K562 (cell line): ENCODE measurements around the gene SFI1. TPM values are rescaled to one million over a fixed set of nuclear protein-coding genes. Genes with fewer than 3 reads are reported as not detected.
A peak's percentile ranks its signal among the peaks of the same experiment; 100 is the strongest.

Source experiments
- ATAC-seq: fragments of 200-7000 bp; cut with Tn5 transposase; 3 replicates; pipeline ENCODE4 v1.9.1; 2020; ENCODE audit warnings: moderate library complexity
- BruUV-seq: library from RNA; stranded (reverse); fragments of 400-500 nt; replicated peaks from 2 replicates; lab custom pipeline; 2021; lab: Mats Ljungman, UMichigan
- CTCF ChIA-PET: fragments of 300-600 bp; formaldehyde crosslinking; extraction: SDS; loops from one replicate; lab custom pipeline; 2021; ENCODE audit warnings: low intra/inter-chr PET ratio; lab: Yijun Ruan, JAX
- POLR2A ChIA-PET: fragments of 300-600, 350-650 bp; sonication (Branson Sonifier 250); formaldehyde crosslinking; extraction: SDS; loops from one replicate; lab custom pipeline; 2021; ENCODE audit warnings: antibody characterized with exemption, inconsistent platforms; lab: Yijun Ruan, JAX
- DNase-seq, 4 experiments: peaks; one replicate each; pipeline versions ENCODE4 v3.0.0 to v3.0.0-alpha.2; 2011 to 2018; ENCODE audit warnings: low spot score in 3 of 4, mixed read lengths in 3 of 4; ENCODE audit errors: extremely low read depth in 1 of 4
- FAIRE-seq: peaks from 2 replicates; lab custom pipeline; 2011; peaks lifted over from hg19 to GRCh38; lab: Jason Lieb, UNC
- H2AFZ ChIP-seq: 2 replicates; pipeline ENCODE4 v1.6.0; 2011; ENCODE audit warnings: low read depth, low read length, control low read depth, inconsistent platforms
- H3K27ac ChIP-seq: fragments of 200-600 bp; 3 replicates; pipeline ENCODE4 v1.8.0; 2011; ENCODE audit warnings: low read depth, mild to moderate bottlenecking, control low read depth, inconsistent platforms, low read length, moderate library complexity, mixed read lengths; ENCODE audit errors: extremely low read depth
- H3K27me3 ChIP-seq, 2 experiments: fragments of 300-600 bp in 1 of 2; 2 replicates in 1 of 2; 3 replicates in 1 of 2; pipeline versions ENCODE4 v1.6.0 to v1.8.0; 2011; ENCODE audit warnings: inconsistent platforms in 2 of 2, low read length in 2 of 2, mild to moderate bottlenecking in 1 of 2, mixed read lengths in 1 of 2, moderate library complexity in 1 of 2; ENCODE audit not compliant: control insufficient read depth in 2 of 2, insufficient read depth in 2 of 2
- H3K36me3 ChIP-seq: fragments of 300-600 bp; 3 replicates; pipeline ENCODE4 v1.8.0; 2011; ENCODE audit warnings: mild to moderate bottlenecking, low read length, inconsistent platforms; ENCODE audit not compliant: control insufficient read depth, insufficient read depth
- H3K4me1 ChIP-seq, 2 experiments: fragments of 200-600 bp in 1 of 2; replicated peaks in 1 of 2; 2 replicates in 1 of 2; 3 replicates in 1 of 2; pipeline versions ENCODE4 v1.5.1 to v1.8.0; 2011; ENCODE audit warnings: inconsistent platforms in 2 of 2, low read length in 2 of 2, mild to moderate bottlenecking in 1 of 2, mixed read lengths in 1 of 2, moderate library complexity in 1 of 2; ENCODE audit not compliant: control insufficient read depth in 2 of 2, insufficient read depth in 2 of 2
- H3K4me2 ChIP-seq: 2 replicates; pipeline ENCODE4 v1.6.1; 2011; ENCODE audit warnings: low read length, control low read depth, inconsistent platforms, mixed read lengths; ENCODE audit not compliant: insufficient read depth
- H3K4me3 ChIP-seq: fragments of 200-600 bp; sonication (generic), shearing (Covaris generic); 2 replicates; pipeline ENCODE4 v1.5.1; 2016; ENCODE audit warnings: control low read depth, inconsistent platforms
- H3K79me2 ChIP-seq: fragments of 200-600 bp; 3 replicates; pipeline ENCODE4 v1.8.0; 2011; ENCODE audit warnings: low read length, inconsistent platforms; ENCODE audit not compliant: control insufficient read depth, insufficient read depth
- H3K9ac ChIP-seq, 2 experiments: 2 replicates each; pipeline versions ENCODE4 v1.6.0 to v1.6.1; 2011; ENCODE audit warnings: low read depth in 2 of 2, low read length in 2 of 2, control low read depth in 1 of 2, inconsistent platforms in 1 of 2, mild to moderate bottlenecking in 1 of 2, mixed read lengths in 1 of 2; ENCODE audit not compliant: insufficient read depth in 1 of 2
- H3K9me1 ChIP-seq: one replicate; pipeline ENCODE4 v1.6.0; 2011; ENCODE audit warnings: inconsistent platforms, mild to moderate bottlenecking, low read length, moderate library complexity; ENCODE audit not compliant: control insufficient read depth, insufficient read depth
- H3K9me3 ChIP-seq: replicated peaks from 2 replicates; pipeline ENCODE4 v1.5.1; 2011; ENCODE audit warnings: low read depth, low read length, inconsistent platforms; ENCODE audit not compliant: control insufficient read depth, insufficient read depth
- H4K20me1 ChIP-seq: replicated peaks from 2 replicates; pipeline ENCODE4 v1.6.1; 2011; ENCODE audit warnings: low read length, inconsistent platforms, mixed read lengths; ENCODE audit not compliant: control insufficient read depth, insufficient read depth
- C11orf30 ChIP-seq: fragments of 450-650 bp; IDR thresholded peaks from 2 replicates; pipeline ENCODE4 v1.6.1; 2016; ENCODE audit warnings: low read depth, mild to moderate bottlenecking
- CBX5 ChIP-seq: IDR thresholded peaks from 2 replicates; pipeline ENCODE4 v1.6.1; 2014; ENCODE audit warnings: low read depth, borderline replicate concordance
- CEBPZ ChIP-seq: fragments of 150-350 bp; IDR thresholded peaks from 2 replicates; pipeline ENCODE4 v1.6.1; 2014; ENCODE audit warnings: low read depth, mild to moderate bottlenecking, low read length, borderline replicate concordance
- CTCFL ChIP-seq: IDR thresholded peaks from 2 replicates; pipeline ENCODE4 v1.6.1; 2011; ENCODE audit warnings: borderline replicate concordance, low read depth, mild to moderate bottlenecking, moderate library complexity, low read length; ENCODE audit not compliant: insufficient read depth, poor library complexity, severe bottlenecking
- FOXM1 ChIP-seq, 2 experiments: fragments of 450-650 bp in 1 of 2; sonication (generic) in 1 of 2; formaldehyde crosslinking in 1 of 2; IDR thresholded peaks; 2 replicates each; pipeline versions ENCODE4 v1.6.1 to v1.9.0; 2017 to 2022; ENCODE audit warnings: low read depth in 2 of 2, mild to moderate bottlenecking in 2 of 2, missing genetic modification reagents in 1 of 2, moderate library complexity in 1 of 2
- FOXO4 ChIP-seq: fragments of 450-650 bp; formaldehyde crosslinking; IDR thresholded peaks from 2 replicates; pipeline ENCODE4 v1.4.0; 2020; ENCODE audit warnings: mild to moderate bottlenecking, moderate library complexity
- HOXB6 ChIP-seq: fragments of 250-450 bp; sonication (Bioruptor Pico); IDR thresholded peaks from 2 replicates; pipeline ENCODE4 v1.5.1; 2022; ENCODE audit warnings: mild to moderate bottlenecking, borderline replicate concordance
- RBFOX2 ChIP-seq: fragments of 200-400 bp; formaldehyde crosslinking; IDR thresholded peaks from 2 replicates; pipeline ENCODE4 v1.6.1; 2017; ENCODE audit warnings: low read depth, mild to moderate bottlenecking, low read length, moderate library complexity
- RFX1 ChIP-seq: fragments of 450-650 bp; IDR thresholded peaks from 2 replicates; pipeline ENCODE4 v1.6.1; 2016; ENCODE audit warnings: mild to moderate bottlenecking, moderate library complexity
- ZNF224 ChIP-seq: sonication (generic); formaldehyde crosslinking; IDR thresholded peaks from 2 replicates; pipeline ENCODE4 v1.8.0; 2022; ENCODE audit warnings: mild to moderate bottlenecking, missing genetic modification reagents
- ZNF239 ChIP-seq: fragments of 250-450 bp; sonication (Bioruptor Pico); IDR thresholded peaks from 2 replicates; pipeline ENCODE4 v1.4.0; 2020; ENCODE audit warnings: mild to moderate bottlenecking
- ZNF277 ChIP-seq: fragments of 250-450 bp; sonication (Bioruptor Pico); IDR thresholded peaks from 2 replicates; pipeline ENCODE4 v1.8.0; 2022; ENCODE audit warnings: inconsistent platforms, mild to moderate bottlenecking, moderate library complexity, borderline replicate concordance
- ZNF551 ChIP-seq: fragments of 250-450 bp; sonication (Bioruptor Pico); IDR thresholded peaks from 2 replicates; pipeline ENCODE4 v1.5.0; 2021; ENCODE audit warnings: mild to moderate bottlenecking, moderate library complexity
- ZNF586 ChIP-seq: fragments of 450-650 bp; formaldehyde crosslinking; conservative IDR thresholded peaks from 2 replicates; pipeline ENCODE4 v1.4.0; 2020; ENCODE audit warnings: mild to moderate bottlenecking, moderate library complexity
- ZNF695 ChIP-seq: fragments of 450-650 bp; formaldehyde crosslinking; IDR thresholded peaks from 2 replicates; pipeline ENCODE4 v1.4.0; 2020; ENCODE audit warnings: mild to moderate bottlenecking, moderate library complexity
- WGBS: fragments of 100-300 bp; shearing (Covaris generic); methylation state at CpG from one replicate; pipeline ENCODE4 v1.1.6; 2016; ENCODE audit warnings: low coverage, mixed read lengths; ENCODE audit not compliant: insufficient coverage; ENCODE audit errors: missing lambda C conversion rate; 5-methylcytosine and 5-hydroxymethylcytosine counted together
- in situ Hi-C: fragments of 300-500 bp; cut with MboI; formaldehyde crosslinking; loops from 4 replicates; pipeline ENCODE4 v1.15.0; 2018; ENCODE audit warnings: inconsistent platforms, mixed read lengths
- intact Hi-C: fragments of 100-400 bp; cut with micrococcal nuclease; formaldehyde crosslinking; loops from 2 replicates; pipeline ENCODE4 v1.14.2; 2022
- polyA plus RNA-seq, 8 experiments: library from polyadenylated mRNA; depleted of rRNA in 4 of 8; stranded (reverse) in 5 of 8; unstranded in 3 of 8; fragments of >200 nt; fragmentation: Nextera tagmentation in 2 of 8; fragmentation: Illumina TruSeq in 1 of 8; extraction: Ambion mirVana in 2 of 8; extraction: Trizol in 1 of 8; gene quantifications; 2 replicates each; pipeline versions ENCODE4 v1.2.1 to v1.2.3, GENCODE V29; 2011 to 2014; ENCODE audit warnings: inconsistent platforms in 1 of 8, missing spikeins in 1 of 8
- total RNA-seq, 7 experiments: library from RNA; depleted of rRNA in 6 of 7; stranded (reverse); fragments of >200 nt in 6 of 7; fragmentation: Illumina TruSeq in 2 of 7; extraction: Trizol in 2 of 7; gene quantifications; 2 replicates each; pipeline versions ENCODE4 v1.2.1 to v1.2.3, GENCODE V29; 2011 to 2021; ENCODE audit warnings: low replicate concordance in 1 of 7

The SFI1 gene
- total and polyA plus RNA-seq, 9 of the 15 experiments (the other 6 are each of a cell fraction or from before 2014, with no cell fraction given) = 3.0 to 25.6 (median 14.1) TPM

GRCh38 chr22:31504282-31504681 lies 7.9 kb downstream of the SFI1 start:
- CTCF ChIA-PET = no interaction called here
- no peaks in the 10 kb centered on the region for H3K9me1 ChIP-seq
- WGBS = 85% methylated on average over 4 of the region's 4 CpGs
- no peak for TF ChIP-seq CEBPZ
- TF ChIP-seq ZNF277 = no peak
- no peak for TF ChIP-seq ZNF586 (CRISPR knock-in tag)
- TF ChIP-seq CBX5 = no peak
- no peak for TF ChIP-seq ZNF224 (CRISPR knock-in tag)
- TF ChIP-seq CTCFL = no peak
- no peak for TF ChIP-seq RFX1
- no peak for TF ChIP-seq FOXO4 (CRISPR knock-in tag)
- no peak for TF ChIP-seq FOXM1 (IDR thresholded peaks at IDR 0.05; ENCODE audit: low read depth)
- no peak for TF ChIP-seq FOXM1 (CRISPR knock-in tag; IDR thresholded peaks at IDR 0.05; ENCODE audit: low read depth)
- TF ChIP-seq ZNF551 (CRISPR knock-in tag) = no peak
- no peak for TF ChIP-seq RBFOX2
- TF ChIP-seq C11orf30 = no peak
- no peak for TF ChIP-seq HOXB6 (CRISPR knock-in tag)
- no peak for TF ChIP-seq ZNF239 (CRISPR knock-in tag)
- TF ChIP-seq ZNF695 = no peak

More at GRCh38 chr22:31504282-31504681, 7.9 kb downstream of the SFI1 start:
- FAIRE-seq (peak; percentile 6), ATAC-seq (no peak), DNase-seq (no peak)
- H3K27ac ChIP-seq = no peak overlapping the region
- in situ Hi-C loops (no loop called here), intact Hi-C loops (no loop called here)
- peaks cover 11% of the 10 kb centered on the region; the same call in 2 of the 3 replicates for H3K36me3 ChIP-seq
- H3K9me3 ChIP-seq = no peaks in the 10 kb centered on the region
- no peak overlapping the region for H3K4me3 ChIP-seq
- no peak overlapping the region for H3K4me2 ChIP-seq
- POLR2A ChIA-PET = interaction anchor here (1.4 kb wide), 1 partner anchor 13 kb away, joined by 5 read pairs; no protein-coding TSS in a partner anchor
- peaks cover 9% of the 10 kb centered on the region; the same call in 2 of the 3 replicates for H3K79me2 ChIP-seq
- H3K4me1 ChIP-seq = no peaks in the 10 kb centered on the region
- no peaks in the 10 kb centered on the region for H4K20me1 ChIP-seq
- H3K27me3 ChIP-seq = no peaks in the 10 kb centered on the region
- BruUV-seq = no TSS peak
- H2AFZ ChIP-seq = no peak overlapping the region
- H3K9ac ChIP-seq = no peak overlapping the region
